ENCODE data around the gene C1orf232.

The C1orf232 gene

DNA sequence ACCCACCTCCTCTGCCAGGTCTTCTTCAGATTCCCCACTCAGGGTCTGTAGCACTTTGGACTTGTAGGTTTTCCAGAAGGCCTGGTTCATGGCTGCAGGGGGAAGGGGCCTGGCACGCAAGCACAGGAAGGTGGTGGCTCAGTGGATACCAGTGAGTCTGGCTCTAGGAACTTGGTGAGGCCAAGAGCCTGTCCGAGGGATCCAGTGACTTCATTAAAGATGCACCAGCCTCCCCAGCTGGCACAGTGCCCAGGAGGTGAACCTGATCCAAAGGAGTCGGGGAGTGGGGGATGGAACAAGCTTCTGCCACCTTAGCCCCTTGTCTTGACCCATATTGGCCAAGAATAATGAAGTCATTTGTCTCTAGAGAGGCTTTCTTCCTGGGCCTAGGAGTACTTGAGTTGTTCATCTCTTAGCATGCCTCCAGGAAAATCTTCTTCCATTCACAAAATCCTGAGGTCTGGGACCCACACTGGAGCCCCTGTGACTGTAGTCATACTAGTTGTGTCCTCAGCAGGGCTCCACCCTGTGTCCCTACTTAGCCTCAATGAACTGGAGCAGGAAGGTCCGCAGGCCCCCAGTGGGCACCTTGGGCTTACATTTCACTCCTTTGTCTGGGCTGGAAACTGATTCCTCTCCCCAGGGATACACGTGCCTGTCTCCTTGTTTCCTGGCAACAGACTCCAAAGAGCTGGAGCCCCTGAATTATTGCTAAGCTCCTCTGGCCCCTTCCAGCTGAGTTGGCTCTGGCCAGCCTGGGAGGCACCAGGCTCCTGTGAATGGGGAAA, at the start of gene C1orf232:
Gene C1orf232, minus strand, starts transcription at position 554 of the 788 bp plus-strand sequence. Its CDS starts 464 bp downstream, at position 90.
- DNase-seq, result no peak

DNA sequence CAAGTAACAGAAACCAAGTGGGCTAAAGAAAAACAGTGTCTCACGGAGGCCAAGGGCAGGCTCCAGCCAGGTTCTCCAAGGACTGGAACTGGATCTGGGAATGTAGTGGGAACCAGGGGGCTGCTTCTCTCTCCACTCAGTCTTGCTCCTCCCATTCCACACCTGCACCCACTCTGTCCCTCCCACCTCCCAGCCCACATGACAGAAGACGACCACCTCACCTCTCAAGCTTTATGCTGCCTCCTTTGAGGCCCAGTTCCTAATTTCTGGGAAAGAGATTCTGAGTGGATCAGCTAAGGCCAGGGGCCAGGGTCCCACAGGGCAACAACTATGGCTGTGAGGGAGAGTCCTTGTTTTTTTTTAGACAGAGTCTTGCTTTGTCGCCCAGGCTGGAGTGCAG, 46.5 kb upstream of the C1orf232 start:
- DNase-seq, result no peak

DNA sequence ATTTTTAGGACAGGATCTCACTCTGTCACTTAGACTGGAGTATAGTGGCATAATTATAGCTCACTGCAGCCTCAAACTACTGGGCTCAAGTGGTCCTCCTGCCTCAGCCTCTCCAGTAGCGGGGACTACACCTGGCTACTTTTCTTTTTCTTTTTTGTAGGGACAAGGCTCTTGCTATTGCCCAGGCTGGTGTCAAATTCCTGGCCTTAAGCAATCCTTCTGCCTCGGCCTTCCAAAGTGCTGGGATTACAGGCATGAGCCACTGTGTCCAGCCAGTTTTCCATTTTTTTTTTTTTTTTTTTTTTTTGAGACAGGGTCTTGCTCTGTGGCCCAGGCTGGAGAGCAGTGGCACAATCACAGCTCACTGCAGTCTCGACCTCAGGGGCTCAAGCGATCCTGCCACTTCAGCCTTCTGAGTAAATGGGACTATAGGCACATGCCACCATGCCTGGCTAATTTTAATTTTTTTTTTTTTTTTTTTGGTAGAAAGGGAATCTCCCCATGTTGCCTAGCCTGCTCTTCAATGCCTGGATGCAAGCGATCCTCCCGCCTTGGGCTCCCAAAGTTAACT, 44.7 kb upstream of the C1orf232 start:
- no peak for DNase-seq

DNA sequence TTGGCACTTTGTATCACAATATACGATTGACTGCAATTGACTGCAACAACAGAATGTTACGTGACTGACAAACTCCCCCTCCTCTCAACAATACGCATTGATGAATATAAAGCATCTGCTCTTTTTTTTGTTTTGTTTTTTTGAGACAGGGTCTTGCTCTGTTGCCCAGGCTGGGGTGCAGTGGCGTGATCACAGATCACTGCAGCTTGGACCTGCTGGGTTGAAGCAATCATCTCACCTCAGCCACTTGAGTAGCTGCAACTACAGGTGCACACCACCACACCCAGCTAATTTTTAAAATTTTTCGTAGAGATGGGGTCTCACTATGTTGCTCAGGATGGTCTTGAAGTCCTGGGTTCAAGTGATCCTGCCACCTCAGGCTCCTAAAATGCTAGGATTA, 44.0 kb upstream of the C1orf232 start:
- DNase-seq, result no peak

DNA sequence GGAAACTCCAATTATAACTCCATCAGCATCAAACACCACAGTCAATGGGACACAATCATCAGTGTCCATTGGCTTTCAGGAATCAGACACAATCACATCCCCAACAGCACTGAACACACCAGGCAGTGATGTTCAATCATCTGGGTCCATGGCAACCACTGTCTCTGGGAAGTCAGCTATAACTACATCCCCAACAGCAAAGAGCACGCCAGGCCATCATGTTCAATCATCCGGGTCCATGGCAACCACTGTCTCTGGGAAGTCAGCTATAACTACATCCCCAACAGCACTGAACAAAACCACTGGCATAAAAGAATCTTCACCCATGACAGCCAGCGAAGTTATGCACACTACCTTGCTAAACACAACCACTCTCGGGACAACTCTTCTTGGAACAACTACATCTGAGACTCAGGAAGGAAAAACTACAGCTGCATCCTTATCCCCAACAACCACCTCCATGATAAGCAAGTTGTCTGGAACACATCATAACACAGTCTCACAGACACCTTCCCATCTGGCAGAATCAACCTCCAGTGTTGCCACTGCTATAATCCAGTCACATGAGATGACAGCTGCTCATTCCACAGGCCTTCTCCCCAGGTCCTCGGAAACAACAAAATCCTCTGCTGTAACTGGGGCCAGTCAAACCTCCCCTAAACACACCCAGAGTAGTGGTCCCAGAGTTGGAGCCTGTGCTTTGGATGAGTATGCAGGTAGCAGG, 41.5 kb upstream of the C1orf232 start:
- DNase-seq, result no peak

DNA sequence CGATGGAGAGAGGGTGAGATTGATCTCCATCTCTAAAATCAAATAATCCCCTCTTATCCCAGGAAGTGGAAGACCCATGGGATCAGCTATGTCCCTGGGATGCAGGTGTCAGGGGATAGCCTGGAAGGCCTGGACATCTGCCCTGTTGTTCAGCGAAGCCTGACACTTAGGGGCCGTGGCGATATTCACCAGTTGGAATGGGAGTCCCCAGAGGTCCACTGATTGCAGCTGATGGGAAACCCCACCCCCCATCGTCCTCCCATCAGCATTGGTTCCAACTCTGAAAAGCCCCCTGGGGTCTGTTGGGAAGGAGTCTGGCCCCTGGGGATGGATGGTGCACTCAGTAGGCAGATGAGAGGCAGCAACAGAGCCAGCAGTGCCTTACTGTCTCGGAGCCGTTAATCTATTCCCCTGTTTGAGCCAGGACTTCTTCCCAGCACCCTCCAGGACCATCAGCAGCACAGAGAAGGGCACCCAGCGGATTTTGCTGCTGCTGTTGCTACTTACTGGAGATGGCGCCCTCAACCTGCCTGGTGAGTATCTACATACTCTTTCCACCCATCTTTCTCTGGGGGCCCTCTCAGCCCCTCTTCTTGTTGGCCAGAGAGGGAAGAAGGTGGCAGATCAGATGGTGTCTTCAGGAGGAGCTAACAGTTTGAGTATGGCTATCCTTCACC, 35.0 kb upstream of the C1orf232 start:
- DNase-seq, result no peak

DNA sequence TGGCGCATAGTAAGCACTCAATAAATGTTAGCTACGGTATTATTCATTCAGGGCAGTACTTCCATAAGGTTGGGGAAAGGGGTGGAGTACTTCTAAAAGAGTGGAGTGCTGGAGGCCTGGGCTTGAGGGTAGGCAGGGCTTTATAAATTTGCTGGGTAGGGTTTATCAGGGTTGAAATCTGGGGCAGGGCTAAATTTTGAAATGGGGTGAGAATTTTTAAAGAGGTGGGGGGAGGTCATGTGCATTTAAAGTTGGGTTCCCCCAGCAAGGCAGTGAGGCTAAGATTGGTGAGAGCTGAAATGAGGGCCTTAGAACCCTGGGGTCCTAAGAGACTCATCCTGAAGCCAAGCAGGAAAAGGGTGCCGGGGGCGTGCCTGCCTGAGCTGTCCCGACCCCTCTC, 31.6 kb upstream of the C1orf232 start:
- no peak for DNase-seq

DNA sequence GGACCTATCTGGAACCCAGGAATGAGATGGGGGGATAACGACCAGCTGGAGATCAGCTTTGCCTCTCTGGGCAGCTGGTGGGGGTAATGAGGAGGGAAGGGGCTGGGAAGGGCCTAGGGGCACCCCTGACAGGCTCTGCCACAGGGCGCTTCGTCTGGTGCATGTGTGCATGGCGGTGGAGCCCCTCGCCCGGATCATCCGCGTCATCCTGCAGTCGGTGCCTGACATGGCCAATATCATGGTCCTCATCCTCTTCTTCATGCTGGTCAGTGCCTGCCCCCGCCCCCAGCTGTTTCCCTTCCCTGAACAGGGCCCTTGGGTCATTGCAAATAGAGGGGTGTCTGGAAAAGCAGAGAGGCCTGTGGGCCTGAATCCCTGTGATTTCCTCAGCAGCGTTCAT, 29.1 kb upstream of the C1orf232 start:
- no peak for DNase-seq

DNA sequence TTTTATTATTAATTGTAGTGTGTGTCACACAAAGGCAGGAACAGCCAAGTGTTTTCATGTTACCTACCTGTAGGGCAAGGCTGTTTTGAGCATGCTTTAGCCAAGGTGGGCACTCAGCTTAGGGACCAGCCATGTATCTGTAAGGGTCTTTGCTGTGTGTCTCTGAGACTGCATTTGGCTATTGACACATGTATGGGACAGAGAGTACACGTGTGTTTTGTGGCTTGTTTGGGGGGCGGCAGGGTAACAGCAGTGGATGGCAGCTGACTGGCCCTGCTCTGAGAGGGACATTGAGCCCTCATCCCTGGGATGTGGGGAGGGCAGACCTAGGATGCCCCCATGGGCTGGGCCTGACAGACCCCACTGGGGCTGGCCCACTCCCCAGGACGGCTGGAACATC, 28.5 kb upstream of the C1orf232 start:
- no peak for DNase-seq

DNA sequence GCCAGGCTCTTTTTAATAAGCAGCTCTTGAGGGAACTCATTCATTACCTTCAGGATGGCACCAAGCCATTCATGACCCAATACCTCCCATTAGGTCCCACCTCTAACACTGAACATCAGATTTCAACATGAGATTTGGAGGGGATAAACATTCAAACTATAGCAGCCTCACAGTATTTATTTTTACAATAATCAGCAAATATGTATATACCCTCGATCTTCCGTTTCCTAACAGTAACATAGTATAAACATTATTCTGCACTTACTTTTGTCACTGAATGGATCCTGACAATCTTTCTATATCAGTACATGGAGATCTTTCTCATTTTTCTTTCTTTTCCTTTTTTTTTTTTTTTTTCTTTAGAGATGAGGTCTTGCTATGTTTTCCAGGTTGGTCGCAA, 27.0 kb upstream of the C1orf232 start:
- no peak for DNase-seq

DNA sequence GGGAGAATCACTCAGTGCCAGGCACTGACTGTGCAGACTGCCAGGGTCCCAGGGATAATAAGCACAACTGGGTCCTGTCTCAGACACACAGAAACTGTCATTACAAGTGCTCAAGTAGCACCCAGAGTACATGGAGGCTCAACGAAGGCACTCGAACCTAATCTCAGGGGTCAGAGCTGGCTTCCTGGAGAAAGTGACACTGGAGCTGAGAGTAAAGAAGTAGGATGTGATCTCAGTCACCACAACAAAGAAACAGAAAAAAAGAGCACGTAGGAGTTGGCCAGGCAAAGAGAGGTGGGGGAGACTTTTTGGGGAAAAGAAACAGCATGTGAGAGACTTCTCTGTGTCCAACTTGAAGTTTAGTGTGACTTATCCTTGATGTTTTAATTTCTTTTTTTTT, 23.0 kb upstream of the C1orf232 start:
- no peak for DNase-seq

DNA sequence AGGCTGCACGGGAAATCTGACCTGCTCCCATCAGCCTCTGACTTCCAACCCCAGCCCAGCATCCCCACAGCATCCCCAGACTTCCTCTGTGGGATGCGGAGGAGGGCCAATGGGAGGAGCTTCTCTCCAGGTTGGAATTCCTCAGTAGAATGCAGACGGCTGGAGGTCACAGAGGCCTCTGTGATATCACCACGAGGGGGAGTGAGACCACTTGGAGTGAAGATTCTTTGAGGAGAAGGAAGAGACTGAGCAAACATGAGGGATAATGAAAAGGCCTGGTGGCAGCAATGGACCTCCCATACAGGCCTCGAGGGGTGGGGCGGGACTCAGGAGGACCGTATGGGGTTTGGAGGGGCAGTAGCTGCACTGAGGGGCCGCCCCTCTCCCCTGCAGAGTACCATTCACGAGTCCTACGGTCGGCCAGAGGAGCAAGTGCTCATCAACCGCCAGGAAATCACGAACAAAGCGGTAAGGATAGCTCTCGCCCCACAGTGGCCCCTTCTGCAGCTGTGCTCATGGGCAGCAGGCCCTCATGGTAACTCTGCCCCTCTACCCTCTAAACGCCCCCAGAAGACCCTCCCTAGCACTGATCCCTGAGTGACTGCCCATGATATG, 21.7 kb upstream of the C1orf232 start, which contains the start of gene CATSPER4:
Gene CATSPER4, plus strand, starts transcription at position 230 of the 615 bp plus-strand sequence. Its CDS starts 26 bp downstream, at position 256.
- no peak for DNase-seq

DNA sequence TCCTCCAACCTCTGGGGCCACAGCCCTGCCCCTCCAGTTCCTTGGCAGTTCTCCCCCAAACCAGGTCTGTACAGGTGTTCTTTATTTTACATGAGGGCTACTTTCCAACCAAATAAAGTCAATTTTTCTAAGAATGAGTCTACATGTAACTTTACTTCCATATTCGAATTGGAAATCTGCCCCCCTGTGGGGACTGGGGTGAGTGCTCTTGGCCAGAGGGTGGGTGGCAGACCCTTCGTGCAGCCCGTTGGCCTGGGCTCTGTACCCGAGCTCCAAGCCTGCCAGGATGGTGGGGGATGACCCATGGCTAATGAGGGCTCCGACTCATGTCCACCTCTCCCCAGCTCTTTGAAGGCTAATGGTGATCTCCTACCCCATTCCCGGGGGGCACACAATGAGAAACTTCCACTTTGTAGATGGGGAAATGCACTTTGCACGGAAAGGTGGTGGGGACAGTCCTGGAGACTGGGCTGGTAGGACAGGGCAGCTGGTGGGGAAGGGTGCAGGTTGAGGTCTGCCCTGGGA, 21.1 kb upstream of the C1orf232 start:
- DNase-seq, result no peak

DNA sequence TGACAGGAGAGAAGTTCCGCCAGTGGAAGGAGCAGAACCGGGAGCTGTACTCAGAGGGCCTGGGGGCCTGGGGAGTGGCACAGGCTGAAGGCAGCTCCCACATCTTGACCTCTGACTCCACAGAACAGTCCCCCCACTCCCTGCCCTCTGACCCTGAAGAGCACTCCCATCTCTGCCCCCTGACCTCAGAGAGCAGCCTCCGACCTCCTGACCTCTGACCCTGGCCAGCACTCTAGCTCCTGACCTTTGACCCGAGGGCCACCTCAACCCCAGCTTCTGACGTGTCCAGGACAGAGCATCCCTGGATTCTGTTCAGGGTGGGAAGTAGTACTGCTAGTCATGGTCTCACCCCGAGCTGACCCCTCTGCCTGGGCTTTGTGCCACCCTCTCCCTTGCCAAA, 20.6 kb upstream of the C1orf232 start:
- no peak for DNase-seq

DNA sequence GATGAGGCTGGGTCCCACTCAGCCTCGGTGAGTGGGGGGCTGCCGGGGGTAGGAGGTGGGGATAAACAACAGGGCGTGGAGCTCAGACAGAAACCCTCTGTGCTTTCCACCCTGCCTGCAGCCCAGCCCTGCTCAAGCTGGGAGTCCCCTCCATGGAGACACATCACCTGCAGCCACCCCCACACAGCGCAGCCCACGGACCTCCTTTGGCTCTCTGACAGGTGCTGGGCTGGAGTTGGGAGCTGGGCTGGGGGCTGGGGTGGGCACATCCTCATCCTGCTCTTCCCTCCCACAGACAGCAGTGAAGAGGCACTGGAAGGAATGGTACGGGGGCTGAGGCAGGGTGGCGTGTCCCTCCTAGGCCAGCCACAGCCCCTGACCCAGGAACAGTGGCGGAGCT, 19.7 kb upstream of the C1orf232 start:
- no peak for DNase-seq

DNA sequence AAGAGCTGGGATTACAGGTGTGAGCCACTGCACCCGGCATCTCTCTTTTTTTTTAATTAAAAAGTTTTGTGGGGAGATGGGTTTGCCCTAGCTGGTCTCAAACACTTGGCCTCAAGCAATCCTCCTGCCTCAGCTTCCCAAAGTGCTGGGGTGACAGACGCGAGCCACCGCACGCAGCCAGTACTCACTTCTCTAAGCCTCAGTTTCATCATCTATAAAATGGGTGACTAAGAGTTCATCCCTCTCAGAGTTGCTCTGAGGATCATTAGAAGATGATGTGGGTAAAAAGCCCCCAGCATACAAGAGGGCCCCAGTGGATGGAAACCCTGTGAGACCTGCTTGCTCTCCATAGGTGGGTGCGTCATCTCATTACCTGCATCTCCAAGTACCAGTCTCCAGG, 19.1 kb upstream of the C1orf232 start:
- no peak for DNase-seq

DNA sequence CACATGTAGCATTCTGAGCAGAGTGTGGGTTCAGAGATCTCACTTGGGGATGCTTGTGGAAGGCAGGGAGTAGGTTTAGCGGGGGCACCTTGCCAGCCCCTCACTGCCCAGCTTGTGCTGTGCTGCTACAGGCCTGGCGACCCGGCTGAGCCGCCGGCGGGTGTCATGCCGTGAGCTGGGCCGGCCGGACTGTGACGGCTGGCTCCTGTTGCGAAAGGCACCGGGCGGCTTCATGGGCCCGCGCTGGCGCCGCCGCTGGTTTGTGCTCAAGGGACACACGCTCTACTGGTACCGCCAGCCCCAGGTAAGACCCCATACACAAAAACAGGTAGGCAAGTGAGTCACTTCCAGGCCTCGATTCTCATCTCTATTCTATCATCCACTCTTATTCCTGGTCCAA, 16.1 kb upstream of the C1orf232 start:
- no peak for DNase-seq

DNA sequence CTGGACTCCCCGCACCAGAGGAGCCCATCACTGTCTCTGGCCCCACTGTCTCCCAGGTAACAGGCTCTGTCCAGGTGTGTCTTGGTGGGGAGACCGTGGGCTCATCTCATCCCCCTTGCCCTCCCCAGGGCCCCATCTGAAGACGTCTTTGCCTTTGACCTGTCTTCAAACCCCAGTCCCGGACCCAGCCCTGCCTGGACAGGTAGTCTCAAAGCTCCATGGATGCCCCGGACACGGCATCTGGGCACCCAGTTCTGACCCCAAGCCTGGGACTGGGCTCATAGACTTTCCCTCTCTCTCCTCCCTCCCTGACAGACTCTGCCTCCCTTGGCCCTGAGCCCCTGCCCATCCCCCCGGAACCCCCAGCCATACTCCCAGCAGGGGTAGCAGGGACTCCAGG, 15.3 kb upstream of the C1orf232 start:
- DNase-seq, result no peak

DNA sequence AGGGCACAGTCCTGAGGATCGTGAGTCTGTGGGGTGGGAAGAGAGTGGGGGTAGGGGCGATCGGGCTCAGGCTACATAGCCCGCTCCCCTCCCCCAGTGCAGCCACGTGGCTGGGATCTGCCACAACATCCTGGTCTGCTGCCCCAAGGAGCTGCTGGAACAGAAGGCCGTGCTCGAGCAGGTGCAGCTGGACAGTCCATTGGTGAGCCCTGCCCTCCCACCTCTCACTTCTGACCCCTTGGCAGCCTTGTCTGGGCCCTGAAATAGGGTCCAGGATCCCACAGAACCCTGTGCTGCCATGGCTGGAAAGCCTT, 13.6 kb upstream of the C1orf232 start:
- no peak for DNase-seq

DNA sequence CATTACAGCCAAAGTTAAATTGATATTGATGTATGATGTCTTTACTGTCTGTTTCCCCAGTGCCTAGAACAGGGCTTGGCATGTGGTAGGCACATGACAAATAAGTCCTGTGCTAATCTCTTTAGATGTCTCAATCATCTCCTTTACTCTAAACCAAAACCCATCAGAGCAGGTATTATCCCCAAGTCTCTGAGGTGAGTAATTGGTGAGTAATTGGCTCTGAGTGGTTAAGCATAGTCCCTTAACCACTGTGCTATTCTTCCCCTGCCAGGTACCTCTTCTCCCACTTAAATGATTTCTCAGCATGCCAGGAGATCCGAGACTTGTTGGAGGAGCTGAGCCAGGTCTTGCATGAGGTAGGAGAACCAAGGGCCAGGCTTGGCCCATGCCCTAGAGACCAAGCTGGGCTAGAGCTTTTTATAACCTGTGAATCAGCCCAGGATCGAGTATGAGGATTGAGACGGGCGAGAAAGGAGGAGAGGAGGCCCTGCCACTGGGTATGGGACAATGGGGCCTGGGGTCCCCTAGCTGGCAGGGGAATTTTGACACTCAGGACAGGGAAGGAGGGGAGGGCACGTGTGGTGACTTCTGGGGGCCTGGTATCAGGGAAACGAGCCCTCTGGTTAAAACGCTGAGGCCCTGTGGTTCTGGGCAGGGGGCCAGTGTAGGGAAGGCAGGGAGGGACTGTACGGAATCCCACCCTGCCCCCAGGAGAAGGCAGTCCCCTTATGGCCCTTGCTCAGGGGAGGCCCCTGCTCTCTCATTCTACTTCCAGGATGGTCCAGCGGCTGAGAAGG, 13.0 kb upstream of the C1orf232 start:
- no peak for DNase-seq

DNA sequence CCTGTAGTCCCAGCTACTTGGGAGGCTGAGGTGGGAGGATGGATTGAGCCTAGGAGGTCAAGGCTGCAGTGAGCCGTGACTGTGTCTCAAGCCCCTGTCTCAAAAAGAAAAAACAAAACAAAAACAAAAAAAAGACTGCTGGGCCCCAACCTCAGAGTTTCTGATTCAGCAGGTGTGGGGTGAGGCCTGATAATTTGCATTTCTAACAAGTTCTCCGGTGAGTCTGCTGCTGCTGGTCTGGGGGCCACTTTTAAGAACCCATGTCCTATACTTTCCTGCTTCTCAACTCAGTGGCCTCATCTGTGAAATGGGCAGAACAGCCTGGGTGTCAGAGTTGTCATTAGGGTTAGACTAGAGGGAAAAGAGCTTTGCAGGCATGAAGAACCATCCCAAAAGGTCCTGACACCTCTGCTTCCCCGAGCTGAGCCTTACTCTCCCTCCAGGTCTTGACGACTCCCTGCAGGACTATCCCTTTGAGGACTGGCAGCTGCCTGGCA, 11.3 kb upstream of the C1orf232 start:
- DNase-seq, result no peak

DNA sequence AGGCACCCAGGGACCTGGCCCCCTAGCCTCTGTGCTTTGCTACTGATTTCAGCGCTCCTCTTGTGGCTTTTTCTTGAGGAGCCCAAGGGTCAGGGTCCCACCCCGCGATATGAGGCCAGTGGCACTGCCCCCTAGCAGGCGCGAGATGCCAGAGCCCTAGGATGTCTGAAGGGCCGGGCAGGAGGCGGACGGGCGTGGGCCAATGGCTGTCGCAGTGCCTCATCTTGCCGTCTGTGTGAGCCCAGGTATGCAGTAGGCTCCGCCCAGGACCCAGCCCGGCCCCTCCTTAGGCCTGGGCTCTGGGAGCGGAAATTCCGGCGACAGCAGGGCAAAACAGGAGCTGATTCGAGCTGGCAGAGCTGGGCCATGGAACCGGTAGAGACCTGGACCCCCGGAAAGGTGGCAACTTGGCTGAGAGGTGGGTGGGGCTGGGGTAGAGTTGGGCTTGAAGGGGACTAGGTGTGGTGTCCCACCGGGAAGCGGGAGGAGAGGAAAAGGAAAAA, 8.5 kb upstream of the C1orf232 start, which contains the start of gene CNKSR1:
Gene CNKSR1, plus strand, starts transcription at position 310 of the 503 bp plus-strand sequence. Its CDS starts 57 bp downstream, at position 367.
- no peak for DNase-seq
